ENCODE results near the gene FAM20B. TPM values are rescaled to one million over a fixed set of nuclear protein-coding genes. Genes with fewer than 3 reads are reported as not detected.
A peak's percentile ranks its signal among the peaks of the same experiment; 100 is the strongest.

FAM20B gene
- total RNA-seq, 1 donor from 2014 or later = 31.6 TPM

DNA sequence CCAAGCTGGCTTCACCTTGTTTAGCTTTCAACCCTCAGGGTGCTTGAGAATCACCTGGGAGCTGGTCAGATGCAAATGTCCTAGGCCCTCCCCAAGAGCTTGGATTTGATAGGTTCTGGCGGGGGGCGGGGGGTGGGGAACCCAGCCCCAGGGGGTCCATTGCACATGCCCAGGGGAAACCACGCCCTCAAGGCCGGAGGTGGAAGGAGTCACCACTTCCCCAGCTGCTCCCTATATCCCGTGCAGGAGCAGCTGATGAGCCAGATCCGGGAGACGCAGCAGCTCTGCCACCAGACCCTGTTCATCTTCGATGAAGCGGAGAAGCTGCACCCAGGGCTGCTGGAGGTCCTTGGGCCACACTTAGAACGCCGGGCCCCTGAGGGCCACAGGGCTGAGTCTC is 62.0 kb downstream of the FAM20B start:
- Mint-ChIP-seq H3K27me3 (ENCODE audit: unreplicated experiment) (no peaks in the 10 kb centered on the region), H3K27ac (ENCODE audit: unreplicated experiment) (peak overlapping the region; percentile 34), H3K9me3 (ENCODE audit: unreplicated experiment) (no peaks in the 10 kb centered on the region), H3K36me3 (ENCODE audit: unreplicated experiment) (peaks cover 16% of the 10 kb centered on the region), H3K4me1 (ENCODE audit: unreplicated experiment) (peaks cover 34% of the 10 kb centered on the region), H3K4me3 (ENCODE audit: unreplicated experiment) (no peak overlapping the region)
- DNase-seq (ENCODE audit: extremely low spot score, unreplicated experiment) = no peak
- TF ChIP-seq, protein P1, sequence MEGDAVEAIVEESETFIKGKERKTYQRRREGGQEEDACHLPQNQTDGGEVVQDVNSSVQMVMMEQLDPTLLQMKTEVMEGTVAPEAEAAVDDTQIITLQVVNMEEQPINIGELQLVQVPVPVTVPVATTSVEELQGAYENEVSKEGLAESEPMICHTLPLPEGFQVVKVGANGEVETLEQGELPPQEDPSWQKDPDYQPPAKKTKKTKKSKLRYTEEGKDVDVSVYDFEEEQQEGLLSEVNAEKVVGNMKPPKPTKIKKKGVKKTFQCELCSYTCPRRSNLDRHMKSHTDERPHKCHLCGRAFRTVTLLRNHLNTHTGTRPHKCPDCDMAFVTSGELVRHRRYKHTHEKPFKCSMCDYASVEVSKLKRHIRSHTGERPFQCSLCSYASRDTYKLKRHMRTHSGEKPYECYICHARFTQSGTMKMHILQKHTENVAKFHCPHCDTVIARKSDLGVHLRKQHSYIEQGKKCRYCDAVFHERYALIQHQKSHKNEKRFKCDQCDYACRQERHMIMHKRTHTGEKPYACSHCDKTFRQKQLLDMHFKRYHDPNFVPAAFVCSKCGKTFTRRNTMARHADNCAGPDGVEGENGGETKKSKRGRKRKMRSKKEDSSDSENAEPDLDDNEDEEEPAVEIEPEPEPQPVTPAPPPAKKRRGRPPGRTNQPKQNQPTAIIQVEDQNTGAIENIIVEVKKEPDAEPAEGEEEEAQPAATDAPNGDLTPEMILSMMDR (IDR thresholded peaks at IDR 0.05) = no peak

GRCh38 chr1:179089827-179090482 is 64.3 kb downstream of the FAM20B start:
- no peak overlapping the region for H3K4me3 Mint-ChIP-seq (ENCODE audit: unreplicated experiment)
- H3K9me3 Mint-ChIP-seq (ENCODE audit: unreplicated experiment) = no peaks in the 10 kb centered on the region
- H3K36me3 Mint-ChIP-seq (ENCODE audit: unreplicated experiment) = peaks cover 31% of the 10 kb centered on the region
- no peaks in the 10 kb centered on the region for H3K27me3 Mint-ChIP-seq (ENCODE audit: unreplicated experiment)
- H3K27ac Mint-ChIP-seq (ENCODE audit: unreplicated experiment) = peak overlapping the region; percentile 85
- DNase-seq (ENCODE audit: extremely low spot score, unreplicated experiment) = no peak
- peaks cover 31% of the 10 kb centered on the region for H3K4me1 Mint-ChIP-seq (ENCODE audit: unreplicated experiment)
- TF ChIP-seq, protein P1 (IDR thresholded peaks at IDR 0.05) = no peak

GRCh38 chr1:179090522-179090921 is 64.8 kb downstream of the FAM20B start:
- Mint-ChIP-seq H3K9me3 (ENCODE audit: unreplicated experiment) (no peaks in the 10 kb centered on the region), H3K27ac (ENCODE audit: unreplicated experiment) (peak overlapping the region; percentile 85), H3K4me1 (ENCODE audit: unreplicated experiment) (peaks cover 31% of the 10 kb centered on the region), H3K4me3 (ENCODE audit: unreplicated experiment) (no peak overlapping the region), H3K36me3 (ENCODE audit: unreplicated experiment) (peaks cover 33% of the 10 kb centered on the region), H3K27me3 (ENCODE audit: unreplicated experiment) (no peaks in the 10 kb centered on the region)
- TF ChIP-seq, protein P1 (IDR thresholded peaks at IDR 0.05) = peak; percentile 13
- no peak for DNase-seq (ENCODE audit: extremely low spot score, unreplicated experiment)

- Mint-ChIP-seq H3K27me3 (ENCODE audit: unreplicated experiment) (no peaks in the 10 kb centered on the region), H3K4me1 (ENCODE audit: unreplicated experiment) (peaks cover 31% of the 10 kb centered on the region), H3K4me3 (ENCODE audit: unreplicated experiment) (no peak overlapping the region), H3K9me3 (ENCODE audit: unreplicated experiment) (no peaks in the 10 kb centered on the region), H3K27ac (ENCODE audit: unreplicated experiment) (peak overlapping the region; percentile 85), H3K36me3 (ENCODE audit: unreplicated experiment) (peaks cover 35% of the 10 kb centered on the region)
- no peak for DNase-seq (ENCODE audit: extremely low spot score, unreplicated experiment)
- TF ChIP-seq, protein P1 (IDR thresholded peaks at IDR 0.05) = no peak
Measured at GRCh38 chr1:179090923-179091322, 65.2 kb downstream of the FAM20B start.

GRCh38 chr1:179091691-179092165 is 66.0 kb downstream of the FAM20B start:
- TF ChIP-seq, protein P1 (IDR thresholded peaks at IDR 0.05) = no peak
- H3K9me3 Mint-ChIP-seq (ENCODE audit: unreplicated experiment) = no peaks in the 10 kb centered on the region
- DNase-seq (ENCODE audit: extremely low spot score, unreplicated experiment) = no peak
- H3K4me1 Mint-ChIP-seq (ENCODE audit: unreplicated experiment) = peaks cover 31% of the 10 kb centered on the region
- no peaks in the 10 kb centered on the region for H3K27me3 Mint-ChIP-seq (ENCODE audit: unreplicated experiment)
- H3K4me3 Mint-ChIP-seq (ENCODE audit: unreplicated experiment) = no peak overlapping the region
- H3K27ac Mint-ChIP-seq (ENCODE audit: unreplicated experiment) = peak overlapping the region; percentile 85
- H3K36me3 Mint-ChIP-seq (ENCODE audit: unreplicated experiment) = peaks cover 40% of the 10 kb centered on the region
